Effector memory CD8-positive, alpha-beta T cell (primary cell): Measurements from ENCODE around the gene AUH.

ENCODE experiments used
- ATAC-seq: fragments of 150-1000 bp; cut with Tn5 transposase; replicated peaks from 2 replicates; pipeline ENCODE4 v1.10.0; 2021; ENCODE audit warnings: mild to moderate bottlenecking, moderate library complexity
- DNase-seq, 3 experiments: peaks; one replicate each; pipeline ENCODE4 v3.0.0; 2021
- H3K27ac Mint-ChIP-seq, 2 donors: one replicate each; pipeline ENCODE4 v1.8.0; 2022; ENCODE audit warnings: mild to moderate bottlenecking in 2 of 2, mixed read lengths in 2 of 2, moderate library complexity in 2 of 2
- H3K27me3 Mint-ChIP-seq, 2 donors: one replicate each; pipeline ENCODE4 v1.8.0; 2022; ENCODE audit warnings: mixed read lengths in 2 of 2
- H3K36me3 Mint-ChIP-seq: one replicate; pipeline ENCODE4 v1.8.0; 2022; ENCODE audit warnings: mild to moderate bottlenecking, moderate library complexity, mixed read lengths; ENCODE audit not compliant: insufficient read depth
- H3K4me1 Mint-ChIP-seq, 2 donors: one replicate each; pipeline ENCODE4 v1.8.0; 2022; ENCODE audit warnings: low read depth in 2 of 2, mixed read lengths in 2 of 2
- H3K4me3 Mint-ChIP-seq, 2 donors: one replicate each; pipeline ENCODE4 v1.8.0; 2022; ENCODE audit warnings: mild to moderate bottlenecking in 2 of 2, mixed read lengths in 2 of 2, moderate library complexity in 2 of 2
- H3K9me3 Mint-ChIP-seq, 2 donors: one replicate each; pipeline ENCODE4 v1.8.0; 2022; ENCODE audit warnings: mixed read lengths in 2 of 2

Gene AUH

GRCh38 chr9:91196103-91196950, 165.4 kb downstream of the AUH start:
- Mint-ChIP-seq H3K9me3 (no peaks in the 10 kb centered on the region), H3K4me1 (peaks cover 31% of the 10 kb centered on the region in 2 donors), H3K27me3 (no peaks in the 10 kb centered on the region), H3K36me3 (peaks cover 19% of the 10 kb centered on the region), H3K27ac (no peak overlapping the region), H3K4me3 (no peak overlapping the region)
- ATAC-seq (no peak), DNase-seq (no peak)

- no peaks in the 10 kb centered on the region for H3K27me3 Mint-ChIP-seq
- DNase-seq: no peak
- H3K4me1 Mint-ChIP-seq: peaks cover 31% of the 10 kb centered on the region in 2 donors
- H3K4me3 Mint-ChIP-seq: peak overlapping the region in 1 of 2 donors; percentile 94
- H3K36me3 Mint-ChIP-seq: peaks cover 19% of the 10 kb centered on the region
- no peaks in the 10 kb centered on the region for H3K9me3 Mint-ChIP-seq
- no peak for ATAC-seq
- no peak overlapping the region for H3K27ac Mint-ChIP-seq
Observed at GRCh38 chr9:91195372-91196012, 166.2 kb downstream of the AUH start.

GRCh38 chr9:91193658-91194391, 167.9 kb downstream of the AUH start:
- H3K4me3 Mint-ChIP-seq: peak overlapping the region; percentile 92 to 94
- no peaks in the 10 kb centered on the region for H3K27me3 Mint-ChIP-seq
- peak; percentile 84 for ATAC-seq
- no peaks in the 10 kb centered on the region for H3K9me3 Mint-ChIP-seq
- peak overlapping the region; percentile 85 to 94 for H3K27ac Mint-ChIP-seq
- peaks cover 31% of the 10 kb centered on the region in 2 donors for H3K4me1 Mint-ChIP-seq
- peaks cover 19% of the 10 kb centered on the region for H3K36me3 Mint-ChIP-seq
- peak; percentile 57 to 61 (median 58) for DNase-seq

GRCh38 chr9:91193087-91193657, 168.5 kb downstream of the AUH start:
- Mint-ChIP-seq H3K4me3 (peak overlapping the region; percentile 92 to 94), H3K27me3 (no peaks in the 10 kb centered on the region), H3K4me1 (peaks cover 31% of the 10 kb centered on the region in 2 donors), H3K36me3 (peaks cover 19% of the 10 kb centered on the region), H3K27ac (peak overlapping the region; percentile 85 to 94), H3K9me3 (no peaks in the 10 kb centered on the region)
- ATAC-seq: peak; percentile 11
- DNase-seq: peak; percentile 12 to 19 (median 17)

- ATAC-seq: peak; percentile 32
- no peaks in the 10 kb centered on the region for H3K9me3 Mint-ChIP-seq
Observed at GRCh38 chr9:91192381-91193086, 169.2 kb downstream of the AUH start.

GRCh38 chr9:91191411-91192380, 170.0 kb downstream of the AUH start:
- ATAC-seq (no peak), DNase-seq (no peak)
- peaks cover 19% of the 10 kb centered on the region for H3K36me3 Mint-ChIP-seq
- H3K27ac Mint-ChIP-seq: peak overlapping the region in 1 of 2 donors; percentile 74
- no peaks in the 10 kb centered on the region for H3K9me3 Mint-ChIP-seq
- H3K4me1 Mint-ChIP-seq: peaks cover 39% of the 10 kb centered on the region in 2 donors
- no peaks in the 10 kb centered on the region for H3K27me3 Mint-ChIP-seq
- peak overlapping the region; percentile 92 to 94 for H3K4me3 Mint-ChIP-seq

More at GRCh38 chr9:91192381-91193086, 169.2 kb downstream of the AUH start:
- Mint-ChIP-seq H3K27me3 (no peaks in the 10 kb centered on the region), H3K4me1 (peaks cover 31% of the 10 kb centered on the region in 2 donors), H3K36me3 (peaks cover 19% of the 10 kb centered on the region), H3K27ac (peak overlapping the region; percentile 85 to 94), H3K4me3 (peak overlapping the region; percentile 92 to 94)
- DNase-seq: no peak

GRCh38 chr9:91190062-91190461, 171.7 kb downstream of the AUH start:
- Mint-ChIP-seq H3K27me3 (no peaks in the 10 kb centered on the region), H3K36me3 (peaks cover 19% of the 10 kb centered on the region), H3K4me1 (peaks cover 33 to 37% of the 10 kb centered on the region in 2 donors), H3K9me3 (no peaks in the 10 kb centered on the region), H3K27ac (no peak overlapping the region), H3K4me3 (no peak overlapping the region)
- ATAC-seq (no peak), DNase-seq (no peak)

- ATAC-seq (no peak), DNase-seq (no peak)
- Mint-ChIP-seq H3K4me1 (peaks cover 24 to 28% of the 10 kb centered on the region in 2 donors), H3K27ac (no peak overlapping the region), H3K36me3 (peaks cover 12% of the 10 kb centered on the region), H3K9me3 (no peaks in the 10 kb centered on the region), H3K4me3 (no peak overlapping the region), H3K27me3 (no peaks in the 10 kb centered on the region)
Observed at GRCh38 chr9:91188719-91189590, 172.8 kb downstream of the AUH start.

- Mint-ChIP-seq H3K4me3 (no peak overlapping the region), H3K36me3 (peaks cover 3% of the 10 kb centered on the region), H3K9me3 (no peaks in the 10 kb centered on the region), H3K4me1 (peaks cover 18 to 20% of the 10 kb centered on the region in 2 donors), H3K27ac (no peak overlapping the region), H3K27me3 (no peaks in the 10 kb centered on the region)
- ATAC-seq: no peak
- no peak for DNase-seq
Observed at GRCh38 chr9:91187965-91188344, 173.8 kb downstream of the AUH start.

- H3K27ac Mint-ChIP-seq: peak overlapping the region in 1 of 2 donors; percentile 56
- DNase-seq: no peak
- no peak overlapping the region for H3K4me3 Mint-ChIP-seq
- no peaks in the 10 kb centered on the region for H3K27me3 Mint-ChIP-seq
- no peak for ATAC-seq
- no peaks in the 10 kb centered on the region for H3K9me3 Mint-ChIP-seq
- peaks cover 15 to 18% of the 10 kb centered on the region in 2 donors for H3K4me1 Mint-ChIP-seq
- H3K36me3 Mint-ChIP-seq: no peaks in the 10 kb centered on the region
Observed at GRCh38 chr9:91187311-91187964, 174.3 kb downstream of the AUH start.

GRCh38 chr9:91186632-91187108, 175.0 kb downstream of the AUH start:
- H3K27ac Mint-ChIP-seq: peak overlapping the region in 1 of 2 donors; percentile 56
- no peaks in the 10 kb centered on the region for H3K9me3 Mint-ChIP-seq
- H3K4me3 Mint-ChIP-seq: no peak overlapping the region
- no peaks in the 10 kb centered on the region for H3K27me3 Mint-ChIP-seq
- H3K4me1 Mint-ChIP-seq: peaks cover 9 to 12% of the 10 kb centered on the region in 2 donors
- ATAC-seq (no peak), DNase-seq (no peak)
- H3K36me3 Mint-ChIP-seq: no peaks in the 10 kb centered on the region
